ENCODE results near the gene SLIT3.

GRCh38 chr5:169181814-169182213 lies 119.1 kb downstream of the SLIT3 start:
- TF ChIP-seq POLR2A (IDR thresholded peaks at IDR 0.05) = no peak
- TF ChIP-seq CTCF (IDR thresholded peaks at IDR 0.05 in 4 of 5, conservative IDR thresholded peaks at IDR 0.05 in 1 of 5) = no peak

Measured in gastrocnemius medialis (tissue), 4 donors.